PC-3 (cell line): ENCODE results near the gene SLC16A9. TPM values are rescaled to one million over a fixed set of nuclear protein-coding genes. Genes with fewer than 3 reads are reported as not detected.

ENCODE experiments used
- ATAC-seq: fragments of 200-7000 bp; cut with Tn5 transposase; 2 replicates; pipeline ENCODE4 v1.9.1; 2020; ENCODE audit warnings: mild to moderate bottlenecking, moderate library complexity
- BruUV-seq: library from RNA; stranded (reverse); fragments of 400-500 nt; replicated peaks from 2 replicates; lab custom pipeline; 2021; lab: Mats Ljungman, UMichigan
- CTCF ChIA-PET: fragments of 300-600 bp; sonication (Branson Sonifier 250); formaldehyde crosslinking; loops from one replicate; lab custom pipeline; 2022; ENCODE audit warnings: antibody characterized with exemption; lab: Charles Lee
- POLR2A ChIA-PET: fragments of 300-600 bp; sonication (Branson Sonifier 250); formaldehyde crosslinking; loops from one replicate; lab custom pipeline; 2022; ENCODE audit warnings: antibody characterized with exemption; ENCODE audit not compliant: unreplicated experiment; lab: Charles Lee
- DNase-seq: peaks from one replicate; pipeline ENCODE4 v3.0.0-alpha.2; 2015
- H2AFZ ChIP-seq: fragments of 300-600 bp; sonication (generic); 2 replicates; pipeline ENCODE4 v1.6.0; 2016; ENCODE audit warnings: antibody characterized with exemption, low read length
- H3F3A ChIP-seq: fragments of 300-600 bp; sonication (generic); one replicate; pipeline ENCODE4 v1.6.0; 2017; ENCODE audit warnings: antibody characterized with exemption, low read length, control low read depth, mild to moderate bottlenecking; ENCODE audit not compliant: unreplicated experiment
- H3K27ac ChIP-seq: fragments of 300-600 bp; sonication (generic); 2 replicates; pipeline ENCODE4 v1.5.1; 2016; ENCODE audit warnings: mild to moderate bottlenecking, low read length
- H3K27me3 ChIP-seq: fragments of 300-600 bp; sonication (generic); 2 replicates; pipeline ENCODE4 v1.6.1; 2016; ENCODE audit warnings: low read length, mixed read lengths
- H3K36me3 ChIP-seq: fragments of 300-600 bp; sonication (generic); 2 replicates; pipeline ENCODE4 v1.6.1; 2016; ENCODE audit warnings: low read depth, mixed run types, low read length, mixed read lengths
- H3K4me1 ChIP-seq: fragments of 300-600 bp; sonication (generic); 2 replicates; pipeline ENCODE4 v1.5.1; 2016; ENCODE audit warnings: low read length; ENCODE audit not compliant: insufficient read depth
- H3K4me2 ChIP-seq: fragments of 300-600 bp; sonication (generic); 2 replicates; pipeline ENCODE4 v1.6.0; 2016; ENCODE audit warnings: low read length
- H3K4me3 ChIP-seq: fragments of 300-600 bp; sonication (generic); 2 replicates; pipeline ENCODE4 v1.5.1; 2016; ENCODE audit warnings: mild to moderate bottlenecking, low read length, mixed read lengths
- H3K79me2 ChIP-seq: fragments of 300-600 bp; sonication (generic); 2 replicates; pipeline ENCODE4 v1.6.1; 2017; ENCODE audit warnings: low read length, mixed read lengths
- H3K9ac ChIP-seq: fragments of 300-600 bp; sonication (generic); 2 replicates; pipeline ENCODE4 v1.6.0; 2016; ENCODE audit warnings: mild to moderate bottlenecking, low read length
- H3K9me2 ChIP-seq: fragments of 300-600 bp; sonication (generic); replicated peaks from 2 replicates; pipeline ENCODE4 v1.6.1; 2016; ENCODE audit warnings: mixed run types, low read length, mixed read lengths
- H3K9me3 ChIP-seq: fragments of 300-600 bp; sonication (generic); 2 replicates; pipeline ENCODE4 v1.6.1; 2016; ENCODE audit warnings: low read length, mixed read lengths
- H4K20me1 ChIP-seq: fragments of 300-600 bp; sonication (generic); 2 replicates; pipeline ENCODE4 v1.6.1; 2016; ENCODE audit warnings: low read length, mixed read lengths
- EZH2 ChIP-seq: fragments of 300-600 bp; sonication (generic); IDR thresholded peaks from one replicate; pipeline ENCODE4 v1.6.1; 2017; ENCODE audit warnings: antibody characterized with exemption, mild to moderate bottlenecking, low read length; ENCODE audit not compliant: unreplicated experiment
- EZH2phosphoT487 ChIP-seq: fragments of 300-600 bp; sonication (generic); IDR thresholded peaks from 2 replicates; pipeline ENCODE4 v1.6.1; 2018; ENCODE audit warnings: mild to moderate bottlenecking, antibody characterized with exemption, low read length, borderline replicate concordance
- intact Hi-C: fragments of 100-400 bp; cut with micrococcal nuclease; formaldehyde crosslinking; loops from 2 replicates; pipeline ENCODE4 v1.9.0; 2023
- total RNA-seq: library from RNA; depleted of rRNA; stranded (reverse); fragments of >200 nt; gene quantifications from 2 replicates; pipeline ENCODE4 v1.2.3, GENCODE V29; 2014
- TF ChIP-seq, protein P1 (sequence below): fragments of 300-600 bp; sonication (generic); conservative IDR thresholded peaks from 2 replicates; pipeline ENCODE4 v1.5.1; 2017; ENCODE audit warnings: antibody characterized with exemption, low read depth, mild to moderate bottlenecking, low read length

The SLC16A9 gene
- total RNA-seq, 1 experiment from 2014 or later = 17.4 TPM

DNA sequence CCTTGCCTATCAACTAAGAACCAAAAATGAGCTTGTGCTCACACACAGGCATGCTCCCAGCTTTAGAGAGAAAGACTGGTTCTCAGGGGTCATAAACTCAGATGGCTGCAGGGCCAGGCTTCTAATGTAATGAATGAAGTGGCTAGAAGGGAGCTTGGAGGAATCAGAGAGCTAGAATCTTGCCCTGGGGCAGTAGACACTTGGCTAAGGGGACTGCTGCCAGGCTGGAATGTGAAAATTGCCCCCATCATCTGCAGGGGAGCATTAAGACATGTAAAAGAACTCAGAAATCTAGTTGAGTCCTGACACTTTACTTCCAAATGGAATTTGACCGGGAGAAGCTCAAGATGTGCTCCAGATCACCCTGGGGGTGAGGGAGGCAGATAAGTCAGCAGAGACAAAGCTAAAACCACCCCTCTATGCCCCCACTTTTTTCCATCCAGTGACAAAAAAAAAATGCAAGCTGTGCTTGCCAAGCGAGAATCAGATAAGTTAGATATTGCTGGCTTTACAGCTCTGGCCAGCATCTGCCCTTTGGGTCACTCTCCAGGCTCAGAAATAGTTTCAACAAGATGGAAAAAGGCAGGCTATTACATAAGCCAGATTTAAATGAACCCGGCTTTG is 2.3 kb upstream of the SLC16A9 start:
- peaks cover 31% of the 10 kb centered on the region for H3K4me1 ChIP-seq
- ChIA-PET CTCF (interaction anchor here (0.7 kb wide), 1 partner anchor 11 kb away, joined by 3 read pairs; no protein-coding TSS in a partner anchor), POLR2A (no interaction called here)
- H3K4me2 ChIP-seq = no peak overlapping the region
- H3K27me3 ChIP-seq = no peaks in the 10 kb centered on the region
- H3K9me3 ChIP-seq = no peaks in the 10 kb centered on the region
- no peak overlapping the region for H2AFZ ChIP-seq
- no peaks in the 10 kb centered on the region for H4K20me1 ChIP-seq
- intact Hi-C loops = loop anchor here (5.0 kb wide), 1 partner anchor 195 kb away; the partner anchor contains the start of gene CCDC6
- BruUV-seq = no TSS peak
- H3K27ac ChIP-seq = no peak overlapping the region
- no peaks in the 10 kb centered on the region for H3K36me3 ChIP-seq
- no peaks in the 10 kb centered on the region for H3K9me2 ChIP-seq
- no peak overlapping the region for H3K4me3 ChIP-seq
- DNase-seq (no peak), ATAC-seq (no peak)
- H3F3A ChIP-seq = no peaks in the 10 kb centered on the region
- TF ChIP-seq EZH2phosphoT487 (no peak), EZH2 (no peak)
- TF ChIP-seq, protein P1, sequence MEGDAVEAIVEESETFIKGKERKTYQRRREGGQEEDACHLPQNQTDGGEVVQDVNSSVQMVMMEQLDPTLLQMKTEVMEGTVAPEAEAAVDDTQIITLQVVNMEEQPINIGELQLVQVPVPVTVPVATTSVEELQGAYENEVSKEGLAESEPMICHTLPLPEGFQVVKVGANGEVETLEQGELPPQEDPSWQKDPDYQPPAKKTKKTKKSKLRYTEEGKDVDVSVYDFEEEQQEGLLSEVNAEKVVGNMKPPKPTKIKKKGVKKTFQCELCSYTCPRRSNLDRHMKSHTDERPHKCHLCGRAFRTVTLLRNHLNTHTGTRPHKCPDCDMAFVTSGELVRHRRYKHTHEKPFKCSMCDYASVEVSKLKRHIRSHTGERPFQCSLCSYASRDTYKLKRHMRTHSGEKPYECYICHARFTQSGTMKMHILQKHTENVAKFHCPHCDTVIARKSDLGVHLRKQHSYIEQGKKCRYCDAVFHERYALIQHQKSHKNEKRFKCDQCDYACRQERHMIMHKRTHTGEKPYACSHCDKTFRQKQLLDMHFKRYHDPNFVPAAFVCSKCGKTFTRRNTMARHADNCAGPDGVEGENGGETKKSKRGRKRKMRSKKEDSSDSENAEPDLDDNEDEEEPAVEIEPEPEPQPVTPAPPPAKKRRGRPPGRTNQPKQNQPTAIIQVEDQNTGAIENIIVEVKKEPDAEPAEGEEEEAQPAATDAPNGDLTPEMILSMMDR = no peak
- no peak overlapping the region for H3K9ac ChIP-seq
- peaks cover 20% of the 10 kb centered on the region for H3K79me2 ChIP-seq

GRCh38 chr10:59708816-59709394 is 745 bp downstream of the SLC16A9 start:
- intact Hi-C loops = loop anchor here (1.0 to 2.0 kb wide), 4 partner anchors 28 to 100 kb away; no protein-coding TSS in a partner anchor
- POLR2A ChIA-PET = interaction anchor here (0.6 to 1.5 kb wide), 4 partner anchors 16 to 40 kb away, joined by 4 to 6 read pairs (median 4); no protein-coding TSS in a partner anchor
- CTCF ChIA-PET = interaction anchor here (0.7 to 1.2 kb wide), 3 partner anchors 20 to 83 kb away, joined by 3 to 4 read pairs (median 3); no protein-coding TSS in a partner anchor
- no TSS peak for BruUV-seq
- H4K20me1 ChIP-seq = no peaks in the 10 kb centered on the region
- H2AFZ ChIP-seq = peak overlapping the region; percentile 92
- DNase-seq (peak; percentile 66), ATAC-seq (peak; percentile 52)
- H3K27me3 ChIP-seq = no peaks in the 10 kb centered on the region
- H3K4me2 ChIP-seq = peak overlapping the region; percentile 92
- H3K4me3 ChIP-seq = peak overlapping the region; percentile 85
- H3K9me2 ChIP-seq = no peaks in the 10 kb centered on the region
- peak overlapping the region; percentile 87 for H3K9ac ChIP-seq
- H3K36me3 ChIP-seq = no peaks in the 10 kb centered on the region
- H3K9me3 ChIP-seq = no peaks in the 10 kb centered on the region
- peak overlapping the region; percentile 43 for H3K27ac ChIP-seq
- peaks cover 25% of the 10 kb centered on the region for H3K79me2 ChIP-seq
- peaks cover 20% of the 10 kb centered on the region for H3K4me1 ChIP-seq
- no peaks in the 10 kb centered on the region for H3F3A ChIP-seq
- TF ChIP-seq, protein P1 = no peak
- no peak for TF ChIP-seq EZH2
- no peak for TF ChIP-seq EZH2phosphoT487
